Stimulated activated CD4-positive, alpha-beta T cell treated with anti-CD3 and anti-CD28 coated beads, Interleukin-4, amount 100 ng/mL, for 48 hours (primary cell): ENCODE data around the gene SLC35E3.

Experiments
- DNase-seq, 2 donors: peaks; one replicate each; pipeline ENCODE4 v3.0.0-alpha.2; 2020; ENCODE audit warnings: low read depth in 2 of 2

SLC35E3 gene

GRCh38 chr12:68745904-68746571 lies at the start of gene SLC35E3:
SLC35E3 (plus strand) TSS chr12:68746176; CDS start chr12:68746378, 202 bp downstream.
- DNase-seq, result peak; percentile 86 to 92

- DNase-seq, result no peak
Observed at GRCh38 chr12:68699486-68699885, 46.5 kb upstream of the SLC35E3 start.

GRCh38 chr12:68727776-68728175 lies 18.2 kb upstream of the SLC35E3 start:
- no peak for DNase-seq

GRCh38 chr12:68733661-68734071 lies 12.3 kb upstream of the SLC35E3 start:
- no peak for DNase-seq

GRCh38 chr12:68739891-68740290 lies 6.1 kb upstream of the SLC35E3 start:
- DNase-seq, result no peak

GRCh38 chr12:68743356-68743755 lies 2.6 kb upstream of the SLC35E3 start:
- DNase-seq, result no peak

- DNase-seq, result no peak
Observed at GRCh38 chr12:68745376-68745903, 536 bp upstream of the SLC35E3 start.

- DNase-seq, result peak; percentile 8 to 10
Observed at GRCh38 chr12:68746572-68747180, 700 bp downstream of the SLC35E3 start.

GRCh38 chr12:68749443-68749842 lies 3.5 kb downstream of the SLC35E3 start:
- no peak for DNase-seq

GRCh38 chr12:68749861-68750260 lies 3.9 kb downstream of the SLC35E3 start:
- no peak for DNase-seq

GRCh38 chr12:68750506-68750905 lies 4.5 kb downstream of the SLC35E3 start:
- DNase-seq, result no peak

GRCh38 chr12:68755536-68756243 lies 9.7 kb downstream of the SLC35E3 start:
- DNase-seq, result no peak

GRCh38 chr12:68759852-68760251 lies 13.9 kb downstream of the SLC35E3 start:
- no peak for DNase-seq

- no peak for DNase-seq
Observed at GRCh38 chr12:68760806-68761441, 14.9 kb downstream of the SLC35E3 start.

GRCh38 chr12:68761442-68761812 lies 15.5 kb downstream of the SLC35E3 start:
- no peak for DNase-seq

- no peak for DNase-seq
Observed at GRCh38 chr12:68761901-68762630, 16.1 kb downstream of the SLC35E3 start.

- no peak for DNase-seq
Observed at GRCh38 chr12:68762691-68763090, 16.7 kb downstream of the SLC35E3 start.

- no peak for DNase-seq
Observed at GRCh38 chr12:68765696-68766095, 19.7 kb downstream of the SLC35E3 start.

- no peak for DNase-seq
Observed at GRCh38 chr12:68766646-68767045, 20.7 kb downstream of the SLC35E3 start.

- no peak for DNase-seq
Observed at GRCh38 chr12:68767191-68767590, 21.2 kb downstream of the SLC35E3 start.

- DNase-seq, result no peak
Observed at GRCh38 chr12:68768431-68768939, 22.5 kb downstream of the SLC35E3 start.
